PC-3 (cell line): ENCODE measurements around the gene DDAH2. TPM values are rescaled to one million over a fixed set of nuclear protein-coding genes. Genes with fewer than 3 reads are reported as not detected.

Experiments
- ATAC-seq: fragments of 200-7000 bp; cut with Tn5 transposase; 2 replicates; pipeline ENCODE4 v1.9.1; 2020; ENCODE audit warnings: mild to moderate bottlenecking, moderate library complexity
- BruUV-seq: library from RNA; stranded (reverse); fragments of 400-500 nt; replicated peaks from 2 replicates; lab custom pipeline; 2021; lab: Mats Ljungman, UMichigan
- CTCF ChIA-PET: fragments of 300-600 bp; sonication (Branson Sonifier 250); formaldehyde crosslinking; loops from one replicate; lab custom pipeline; 2022; ENCODE audit warnings: antibody characterized with exemption; lab: Charles Lee
- POLR2A ChIA-PET: fragments of 300-600 bp; sonication (Branson Sonifier 250); formaldehyde crosslinking; loops from one replicate; lab custom pipeline; 2022; ENCODE audit warnings: antibody characterized with exemption; ENCODE audit not compliant: unreplicated experiment; lab: Charles Lee
- DNase-seq: peaks from one replicate; pipeline ENCODE4 v3.0.0-alpha.2; 2015
- H2AFZ ChIP-seq: fragments of 300-600 bp; sonication (generic); 2 replicates; pipeline ENCODE4 v1.6.0; 2016; ENCODE audit warnings: antibody characterized with exemption, low read length
- H3F3A ChIP-seq: fragments of 300-600 bp; sonication (generic); one replicate; pipeline ENCODE4 v1.6.0; 2017; ENCODE audit warnings: antibody characterized with exemption, low read length, control low read depth, mild to moderate bottlenecking; ENCODE audit not compliant: unreplicated experiment
- H3K27ac ChIP-seq: fragments of 300-600 bp; sonication (generic); 2 replicates; pipeline ENCODE4 v1.5.1; 2016; ENCODE audit warnings: mild to moderate bottlenecking, low read length
- H3K27me3 ChIP-seq: fragments of 300-600 bp; sonication (generic); 2 replicates; pipeline ENCODE4 v1.6.1; 2016; ENCODE audit warnings: low read length, mixed read lengths
- H3K36me3 ChIP-seq: fragments of 300-600 bp; sonication (generic); 2 replicates; pipeline ENCODE4 v1.6.1; 2016; ENCODE audit warnings: low read depth, mixed run types, low read length, mixed read lengths
- H3K4me1 ChIP-seq: fragments of 300-600 bp; sonication (generic); 2 replicates; pipeline ENCODE4 v1.5.1; 2016; ENCODE audit warnings: low read length; ENCODE audit not compliant: insufficient read depth
- H3K4me2 ChIP-seq: fragments of 300-600 bp; sonication (generic); 2 replicates; pipeline ENCODE4 v1.6.0; 2016; ENCODE audit warnings: low read length
- H3K4me3 ChIP-seq: fragments of 300-600 bp; sonication (generic); 2 replicates; pipeline ENCODE4 v1.5.1; 2016; ENCODE audit warnings: mild to moderate bottlenecking, low read length, mixed read lengths
- H3K79me2 ChIP-seq: fragments of 300-600 bp; sonication (generic); 2 replicates; pipeline ENCODE4 v1.6.1; 2017; ENCODE audit warnings: low read length, mixed read lengths
- H3K9ac ChIP-seq: fragments of 300-600 bp; sonication (generic); 2 replicates; pipeline ENCODE4 v1.6.0; 2016; ENCODE audit warnings: mild to moderate bottlenecking, low read length
- H3K9me2 ChIP-seq: fragments of 300-600 bp; sonication (generic); replicated peaks from 2 replicates; pipeline ENCODE4 v1.6.1; 2016; ENCODE audit warnings: mixed run types, low read length, mixed read lengths
- H3K9me3 ChIP-seq: fragments of 300-600 bp; sonication (generic); 2 replicates; pipeline ENCODE4 v1.6.1; 2016; ENCODE audit warnings: low read length, mixed read lengths
- H4K20me1 ChIP-seq: fragments of 300-600 bp; sonication (generic); 2 replicates; pipeline ENCODE4 v1.6.1; 2016; ENCODE audit warnings: low read length, mixed read lengths
- CTCF ChIP-seq: fragments of 300-600 bp; sonication (generic); conservative IDR thresholded peaks from 2 replicates; pipeline ENCODE4 v1.5.1; 2017; ENCODE audit warnings: antibody characterized with exemption, low read depth, mild to moderate bottlenecking, low read length
- EZH2 ChIP-seq: fragments of 300-600 bp; sonication (generic); IDR thresholded peaks from one replicate; pipeline ENCODE4 v1.6.1; 2017; ENCODE audit warnings: antibody characterized with exemption, mild to moderate bottlenecking, low read length; ENCODE audit not compliant: unreplicated experiment
- EZH2phosphoT487 ChIP-seq: fragments of 300-600 bp; sonication (generic); IDR thresholded peaks from 2 replicates; pipeline ENCODE4 v1.6.1; 2018; ENCODE audit warnings: mild to moderate bottlenecking, antibody characterized with exemption, low read length, borderline replicate concordance
- intact Hi-C: fragments of 100-400 bp; cut with micrococcal nuclease; formaldehyde crosslinking; loops from 2 replicates; pipeline ENCODE4 v1.9.0; 2023
- total RNA-seq: library from RNA; depleted of rRNA; stranded (reverse); fragments of >200 nt; gene quantifications from 2 replicates; pipeline ENCODE4 v1.2.3, GENCODE V29; 2014

The DDAH2 gene
- total RNA-seq, 1 experiment from 2014 or later, result 65.5 TPM

- DNase-seq (no peak), ATAC-seq (no peak)
- no peaks in the 10 kb centered on the region for H4K20me1 ChIP-seq
- no TSS peak for BruUV-seq
- H3K9me2 ChIP-seq, result no peaks in the 10 kb centered on the region
- no peaks in the 10 kb centered on the region for H3K27me3 ChIP-seq
- intact Hi-C loops, result no loop called here
- peaks cover 24% of the 10 kb centered on the region for H3K4me1 ChIP-seq
- H3K9me3 ChIP-seq, result no peaks in the 10 kb centered on the region
- H3K4me3 ChIP-seq, result no peak overlapping the region
- ChIA-PET CTCF (no interaction called here), POLR2A (no interaction called here)
- H3K79me2 ChIP-seq, result no peaks in the 10 kb centered on the region
- TF ChIP-seq EZH2, result no peak
- no peak for TF ChIP-seq CTCF
- no peak for TF ChIP-seq EZH2phosphoT487
- H3F3A ChIP-seq, result peaks cover 6% of the 10 kb centered on the region
- H3K36me3 ChIP-seq, result peaks cover 5% of the 10 kb centered on the region; the same call in 1 of the 2 replicates
- no peak overlapping the region for H3K27ac ChIP-seq
- H3K4me2 ChIP-seq, result no peak overlapping the region
- H2AFZ ChIP-seq, result no peak overlapping the region
- no peak overlapping the region for H3K9ac ChIP-seq
These were observed 21.4 kb upstream of the DDAH2 start for GRCh38 chr6:31750411-31751022.

GRCh38 chr6:31749301-31750036 lies 20.4 kb upstream of the DDAH2 start:
- Histone ChIP-seq H3K27me3 (no peaks in the 10 kb centered on the region), H3K79me2 (no peaks in the 10 kb centered on the region), H3K9me2 (no peaks in the 10 kb centered on the region), H4K20me1 (no peaks in the 10 kb centered on the region), H3K36me3 (peaks cover 5% of the 10 kb centered on the region; the same call in 1 of the 2 replicates), H3K4me2 (no peak overlapping the region), H3K27ac (no peak overlapping the region), H3F3A (peaks cover 6% of the 10 kb centered on the region), H3K9me3 (no peaks in the 10 kb centered on the region), H2AFZ (no peak overlapping the region), H3K9ac (no peak overlapping the region), H3K4me3 (no peak overlapping the region), H3K4me1 (peaks cover 24% of the 10 kb centered on the region)
- ATAC-seq, result no peak
- CTCF ChIA-PET, result no interaction called here
- POLR2A ChIA-PET, result no interaction called here
- intact Hi-C loops, result no loop called here
- no TSS peak for BruUV-seq
- no peak for DNase-seq
- TF ChIP-seq EZH2phosphoT487 (no peak), EZH2 (no peak), CTCF (no peak)

- no peak overlapping the region for H3K27ac ChIP-seq
- H3K9me3 ChIP-seq, result no peaks in the 10 kb centered on the region
- ATAC-seq (no peak), DNase-seq (no peak)
- intact Hi-C loops, result no loop called here
- peaks cover 12% of the 10 kb centered on the region for H3K79me2 ChIP-seq
- H3K4me1 ChIP-seq, result peaks cover 22% of the 10 kb centered on the region
- no peak for TF ChIP-seq EZH2phosphoT487
- no peak for TF ChIP-seq EZH2
- TF ChIP-seq CTCF, result no peak
- no peaks in the 10 kb centered on the region for H3K27me3 ChIP-seq
- no peak overlapping the region for H2AFZ ChIP-seq
- CTCF ChIA-PET, result no interaction called here
- no peaks in the 10 kb centered on the region for H3K9me2 ChIP-seq
- H4K20me1 ChIP-seq, result no peaks in the 10 kb centered on the region
- POLR2A ChIA-PET, result no interaction called here
- BruUV-seq, result no TSS peak
- H3K4me2 ChIP-seq, result no peak overlapping the region
- H3K9ac ChIP-seq, result no peak overlapping the region
- H3K36me3 ChIP-seq, result peaks cover 10% of the 10 kb centered on the region; the same call in 1 of the 2 replicates
- H3F3A ChIP-seq, result no peaks in the 10 kb centered on the region
- no peak overlapping the region for H3K4me3 ChIP-seq
These were observed 15.3 kb upstream of the DDAH2 start for GRCh38 chr6:31744422-31744821.
